GM12878 (cell line): ENCODE results near the gene CFAP97. TPM values are rescaled to one million over a fixed set of nuclear protein-coding genes. Genes with fewer than 3 reads are reported as not detected.

Source experiments
- ATAC-seq: fragments of 200-7000 bp; cut with Tn5 transposase; 3 replicates; pipeline ENCODE4 v1.9.1; 2020; ENCODE audit warnings: mild to moderate bottlenecking, moderate library complexity
- BruUV-seq: library from RNA; stranded (reverse); fragments of 400-500 nt; replicated peaks from 2 replicates; lab custom pipeline; 2021; lab: Mats Ljungman, UMichigan
- CTCF ChIA-PET: fragments of 300-600 bp; sonication (Branson Sonifier 250); formaldehyde crosslinking; extraction: SDS; loops from one replicate; lab custom pipeline; 2021; ENCODE audit warnings: inconsistent platforms; lab: Yijun Ruan, JAX
- POLR2A ChIA-PET: fragments of 350-600 bp; formaldehyde crosslinking; extraction: SDS; loops from one replicate; lab custom pipeline; 2021; ENCODE audit warnings: inconsistent platforms; lab: Charles Lee
- RAD21 ChIA-PET: fragments of 300-600 bp; sonication (Branson Sonifier 250); formaldehyde crosslinking; loops from one replicate; lab custom pipeline; 2023; ENCODE audit warnings: antibody characterized with exemption; ENCODE audit not compliant: unreplicated experiment; lab: Charles Lee
- SMC1A ChIA-PET: fragments of 300-600 bp; sonication (Branson Sonifier 250); formaldehyde crosslinking; loops from one replicate; lab custom pipeline; 2023; ENCODE audit not compliant: unreplicated experiment, uncharacterized antibody; lab: Charles Lee
- DNase-seq: peaks from one replicate; pipeline ENCODE4 v3.0.0-alpha.2; 2011; ENCODE audit warnings: low read depth, low spot score
- FAIRE-seq: peaks from 3 replicates; lab custom pipeline; 2011; peaks lifted over from hg19 to GRCh38; lab: Jason Lieb, UNC
- H2AFZ ChIP-seq: 2 replicates; pipeline ENCODE4 v1.6.0; 2011; ENCODE audit warnings: low read depth, low read length, control low read depth; ENCODE audit not compliant: control insufficient read depth
- H3K27ac ChIP-seq: 2 replicates; pipeline ENCODE4 v1.5.1; 2011; ENCODE audit warnings: control low read depth; ENCODE audit not compliant: control insufficient read depth, insufficient read depth
- H3K27me3 ChIP-seq, 2 experiments: replicated peaks in 1 of 2; 2 replicates each; pipeline versions ENCODE4 v1.6.0 to v1.6.1; 2011; ENCODE audit warnings: low read length in 1 of 2; ENCODE audit not compliant: control insufficient read depth in 2 of 2, insufficient read depth in 2 of 2
- H3K36me3 ChIP-seq, 2 experiments: 2 replicates each; pipeline ENCODE4 v1.5.1; 2011; ENCODE audit warnings: low read length in 1 of 2; ENCODE audit not compliant: control insufficient read depth in 2 of 2, insufficient read depth in 2 of 2
- H3K4me1 ChIP-seq: 2 replicates; pipeline ENCODE4 v1.6.1; 2011; ENCODE audit warnings: mild to moderate bottlenecking, low read length, moderate library complexity, mixed read lengths; ENCODE audit not compliant: control insufficient read depth, insufficient read depth
- H3K4me2 ChIP-seq: 2 replicates; pipeline ENCODE4 v1.6.0; 2011; ENCODE audit warnings: control low read depth; ENCODE audit not compliant: control insufficient read depth, insufficient read depth
- H3K4me3 ChIP-seq: fragments of 200-600 bp; sonication (generic); 2 replicates; pipeline ENCODE4 v1.5.1; 2016
- H3K79me2 ChIP-seq: 2 replicates; pipeline ENCODE4 v1.6.0; 2011; ENCODE audit warnings: low read length; ENCODE audit not compliant: control insufficient read depth, insufficient read depth
- H3K9ac ChIP-seq: 2 replicates; pipeline ENCODE4 v1.8.0; 2011; ENCODE audit warnings: low read length, control low read depth, mixed read lengths; ENCODE audit not compliant: control insufficient read depth, insufficient read depth
- H3K9me3 ChIP-seq: replicated peaks from 3 replicates; pipeline ENCODE4 v1.5.1; 2011; ENCODE audit warnings: mild to moderate bottlenecking, low read length; ENCODE audit not compliant: control insufficient read depth, insufficient read depth
- H4K20me1 ChIP-seq: 2 replicates; pipeline ENCODE4 v1.6.0; 2011; ENCODE audit not compliant: control insufficient read depth, insufficient read depth
- CREB1 ChIP-seq: IDR thresholded peaks from 2 replicates; pipeline ENCODE4 v1.6.1; 2012; ENCODE audit warnings: low read depth, mild to moderate bottlenecking, inconsistent platforms
- JUNB ChIP-seq: IDR thresholded peaks from 2 replicates; pipeline ENCODE4 v1.6.1; 2016; ENCODE audit warnings: antibody characterized with exemption, mild to moderate bottlenecking
- KLF5 ChIP-seq: fragments of 450-650 bp; IDR thresholded peaks from 2 replicates; pipeline ENCODE4 v1.6.1; 2014; ENCODE audit warnings: mild to moderate bottlenecking; ENCODE audit not compliant: partially characterized antibody
- NR2C1 ChIP-seq: fragments of 450-650 bp; IDR thresholded peaks from 2 replicates; pipeline ENCODE4 v1.6.1; 2017; ENCODE audit warnings: antibody characterized with exemption, mild to moderate bottlenecking, moderate library complexity
- POLR2AphosphoS5 ChIP-seq: IDR thresholded peaks from 2 replicates; pipeline ENCODE4 v1.6.1; 2011; ENCODE audit warnings: mild to moderate bottlenecking, low read length, inconsistent platforms
- SP1 ChIP-seq: IDR thresholded peaks from one replicate; pipeline ENCODE4 v1.6.1; 2011; ENCODE audit warnings: low read depth, low read length
- TAF1 ChIP-seq: IDR thresholded peaks from 2 replicates; pipeline ENCODE4 v1.6.1; 2011; ENCODE audit warnings: mild to moderate bottlenecking, low read depth, low read length, borderline replicate concordance
- YY1 ChIP-seq: IDR thresholded peaks from 2 replicates; pipeline ENCODE4 v1.6.1; 2011; ENCODE audit warnings: low read depth, mild to moderate bottlenecking, low read length
- ZNF24 ChIP-seq: fragments of 450-650 bp; IDR thresholded peaks from 2 replicates; pipeline ENCODE4 v1.6.1; 2017; ENCODE audit warnings: antibody characterized with exemption, mild to moderate bottlenecking
- WGBS: methylation state at CpG from one replicate; pipeline ENCODE4 v1.1.6; 2016; ENCODE audit warnings: low lambda C conversion rate; ENCODE audit not compliant: insufficient replicate concordance, insufficient coverage; ENCODE audit errors: missing lambda C conversion rate; 5-methylcytosine and 5-hydroxymethylcytosine counted together
- in situ Hi-C: fragments of 300-500 bp; cut with MboI; formaldehyde crosslinking; loops from 9 replicates; pipeline ENCODE4 v1.14.3; 2018; ENCODE audit warnings: mixed read lengths
- intact Hi-C: fragments of 100-400 bp; cut with micrococcal nuclease; formaldehyde crosslinking; loops from one replicate; pipeline ENCODE4 v1.14.2; 2022; ENCODE audit not compliant: unreplicated experiment
- polyA plus RNA-seq, 11 experiments: library from polyadenylated mRNA; depleted of rRNA in 4 of 11; unstranded in 6 of 11; stranded (reverse) in 5 of 11; fragments of >200 nt; fragmentation: Nextera tagmentation in 4 of 11; fragmentation: Illumina TruSeq in 1 of 11; extraction: Ambion mirVana in 4 of 11; extraction: Trizol in 1 of 11; gene quantifications; 1 replicate in 1 of 11; 2 replicates in 10 of 11; pipeline versions ENCODE4 v1.2.1 to v1.2.3, GENCODE V29; 2011 to 2016; ENCODE audit warnings: inconsistent platforms in 2 of 11, missing spikeins in 2 of 11, low read depth in 1 of 11
- total RNA-seq, 4 experiments: library from RNA; depleted of rRNA in 3 of 4; stranded (reverse); fragments of >200 nt in 3 of 4; fragmentation: Illumina TruSeq in 1 of 4; extraction: Trizol in 1 of 4; gene quantifications; 2 replicates each; pipeline versions ENCODE4 v1.2.1 to v1.2.3, GENCODE V29; 2013 to 2021

CFAP97 gene
- total and polyA plus RNA-seq, 10 of the 15 experiments (the other 5 are each of a cell fraction or from before 2014, with no cell fraction given) = 26.4 to 62.7 (median 48.0) TPM

DNA sequence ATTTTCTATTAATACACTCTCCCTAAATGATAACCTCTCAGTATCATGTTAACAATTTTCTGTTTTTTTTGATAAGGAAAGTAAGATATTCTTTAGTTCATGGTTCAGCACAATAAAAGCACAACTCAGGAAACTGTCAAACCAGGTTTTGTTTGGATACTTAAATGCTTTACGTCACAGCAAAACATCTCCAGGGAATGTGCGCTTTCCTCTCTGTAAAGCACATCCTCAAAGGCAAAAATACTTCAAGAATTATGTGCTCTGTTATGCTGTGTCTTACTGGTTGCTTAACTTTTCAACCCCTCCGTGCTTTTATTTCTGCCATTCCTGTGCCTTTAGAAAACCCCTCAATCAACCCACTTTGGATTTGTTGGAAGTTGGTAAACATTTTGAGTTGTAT, 33.4 kb upstream of the CFAP97 start:
- ATAC-seq (no peak), FAIRE-seq (no peak)
- TF ChIP-seq NR2C1 (no peak), CREB1 (no peak), YY1 (no peak), POLR2AphosphoS5 (no peak), SP1 (no peak), ZNF24 (no peak), JUNB (no peak), TAF1 (no peak), KLF5 (no peak)
- TF ChIP-seq, all 136 proteins: peak for 0
- H3K4me1 ChIP-seq = no peaks in the 10 kb centered on the region
- SMC1A ChIA-PET = interaction anchor here (1.0 kb wide), 1 partner anchor 15 kb away, joined by 3 read pairs; no protein-coding TSS in a partner anchor
- intact Hi-C loops = no loop called here
- CTCF ChIA-PET = no interaction called here
- no peak for DNase-seq
- H3K4me3 ChIP-seq = no peak overlapping the region
- H4K20me1 ChIP-seq = no peaks in the 10 kb centered on the region; the same call in 1 of the 2 replicates
- H3K36me3 ChIP-seq = peaks cover 5 to 10% of the 10 kb centered on the region in 2 experiments
- no peak overlapping the region for H3K4me2 ChIP-seq
- BruUV-seq = TSS peak; percentile 32
- no peak overlapping the region for H2AFZ ChIP-seq
- RAD21 ChIA-PET = no interaction called here
- WGBS = 95% methylated on average over 3 of the region's 3 CpGs
- no peaks in the 10 kb centered on the region for H3K27me3 ChIP-seq
- H3K9ac ChIP-seq = no peak overlapping the region
- H3K27ac ChIP-seq = no peak overlapping the region
- peaks cover 69% of the 10 kb centered on the region for H3K79me2 ChIP-seq
- POLR2A ChIA-PET = interaction anchor here (0.6 to 0.7 kb wide), 2 partner anchors 13 to 54 kb away, joined by 3 read pairs; no protein-coding TSS in a partner anchor
- peaks cover 5% of the 10 kb centered on the region for H3K9me3 ChIP-seq
- in situ Hi-C loops = no loop called here
